Thymus (tissue), 11 donors: ENCODE measurements around the gene TMPRSS9. TPM values are rescaled to one million over a fixed set of nuclear protein-coding genes. Genes with fewer than 3 reads are reported as not detected.
"Not testable (repeated sequence)": the region's sequence is repeated elsewhere in the genome, so short reads cannot be mapped to it uniquely, and the experiment has no call there.

Source experiments
- DNase-seq, 9 donors: peaks; one replicate each; pipeline ENCODE4 v3.0.0-alpha.2; 2013; ENCODE audit warnings: low spot score in 9 of 9, low read depth in 6 of 9, missing footprints in 1 of 9
- H3K27ac ChIP-seq, 2 donors: one replicate each; pipeline ENCODE4 v1.5.1; 2013; ENCODE audit warnings: control low read depth in 1 of 2, low read depth in 1 of 2, low read length in 1 of 2, mild to moderate bottlenecking in 1 of 2, moderate library complexity in 1 of 2
- H3K27me3 ChIP-seq, 2 donors: one replicate each; pipeline ENCODE4 v1.5.1; 2013; ENCODE audit warnings: low read length in 1 of 2; ENCODE audit not compliant: control insufficient read depth in 2 of 2, insufficient read depth in 1 of 2
- H3K36me3 ChIP-seq, 2 donors: one replicate each; pipeline ENCODE4 v1.5.1; 2013; ENCODE audit warnings: low read length in 1 of 2, mild to moderate bottlenecking in 1 of 2, moderate library complexity in 1 of 2; ENCODE audit not compliant: control insufficient read depth in 2 of 2, insufficient read depth in 2 of 2
- H3K4me1 ChIP-seq, 2 donors: one replicate each; pipeline ENCODE4 v1.5.1; 2013; ENCODE audit warnings: low read length in 2 of 2; ENCODE audit not compliant: control insufficient read depth in 2 of 2, insufficient read depth in 2 of 2
- H3K4me3 ChIP-seq, 2 donors: one replicate each; pipeline ENCODE4 v1.5.1; 2013; ENCODE audit warnings: low read length in 2 of 2, control low read depth in 1 of 2, mild to moderate bottlenecking in 1 of 2
- H3K9me3 ChIP-seq, 2 donors: one replicate each; pipeline ENCODE4 v1.5.1; 2013; ENCODE audit warnings: low read length in 1 of 2, mild to moderate bottlenecking in 1 of 2; ENCODE audit not compliant: control insufficient read depth in 2 of 2, insufficient read depth in 1 of 2
- WGBS: extraction: QIAGEN DNeasy Blood & Tissue Kit; methylation state at CpG from one replicate; pipeline ENCODE4 v1.1.7; 2013; 5-methylcytosine and 5-hydroxymethylcytosine counted together
- polyA plus RNA-seq: library from polyadenylated mRNA; stranded (reverse); fragments of 200-250 nt; gene quantifications from one replicate; pipeline ENCODE4 v1.2.3, GENCODE V29; 2013
- total RNA-seq: library from RNA; stranded (reverse); fragments of 120-200 nt; gene quantifications from one replicate; pipeline ENCODE4 v1.2.4, GENCODE V29; 2013
- donor health status: healthy.

The TMPRSS9 gene
- total and polyA plus RNA-seq, 2 donors: 0.09 to 0.18 TPM

- not testable (repeated sequence) for H3K27me3 ChIP-seq, H3K4me3 ChIP-seq, H3K36me3 ChIP-seq, H3K9me3 ChIP-seq, H3K4me1 ChIP-seq, H3K27ac ChIP-seq, DNase-seq
- WGBS: 80% methylated on average over 8 of the region's 8 CpGs
These were observed 32.8 kb downstream of the TMPRSS9 start for GRCh38 chr19:2392899-2393298.

- Histone ChIP-seq H3K4me1 (no peaks in the 10 kb centered on the region), H3K27me3 (peaks cover 0 to 5% of the 10 kb centered on the region in 2 donors), H3K36me3 (no peaks in the 10 kb centered on the region), H3K4me3 (no peak overlapping the region), H3K27ac (no peak overlapping the region), H3K9me3 (no peaks in the 10 kb centered on the region)
- WGBS: 62% methylated on average over 8 of the region's 8 CpGs
- no peak for DNase-seq
These were observed 34.0 kb downstream of the TMPRSS9 start for GRCh38 chr19:2394054-2394441.

GRCh38 chr19:2394442-2395292 is 34.6 kb downstream of the TMPRSS9 start:
- Histone ChIP-seq H3K27me3 (peaks cover 0 to 4% of the 10 kb centered on the region in 2 donors), H3K4me3 (peak overlapping the region in 1 of 2 donors; percentile 17), H3K9me3 (no peaks in the 10 kb centered on the region), H3K4me1 (no peaks in the 10 kb centered on the region), H3K27ac (peak overlapping the region in 1 of 2 donors; percentile 25), H3K36me3 (no peaks in the 10 kb centered on the region)
- no peak for DNase-seq
- 51% methylated on average over 27 of the region's 27 CpGs for WGBS

GRCh38 chr19:2395293-2395829 is 35.3 kb downstream of the TMPRSS9 start:
- not testable (repeated sequence) for H3K27ac ChIP-seq, H3K4me1 ChIP-seq

GRCh38 chr19:2397173-2397572 is 37.1 kb downstream of the TMPRSS9 start:
- H3K4me1 ChIP-seq, H3K27ac ChIP-seq, H3K27me3 ChIP-seq, H3K9me3 ChIP-seq, DNase-seq, H3K36me3 ChIP-seq, H3K4me3 ChIP-seq: not testable (repeated sequence)
- 98% methylated on average over 7 of the region's 7 CpGs for WGBS

More at GRCh38 chr19:2395293-2395829, 35.3 kb downstream of the TMPRSS9 start:
- H3K4me3 ChIP-seq, DNase-seq, H3K36me3 ChIP-seq, H3K9me3 ChIP-seq, H3K27me3 ChIP-seq: not testable (repeated sequence)
- 97% methylated on average over 18 of the region's 18 CpGs for WGBS

- DNase-seq: no peak
- Histone ChIP-seq H3K27ac (no peak overlapping the region), H3K27me3 (peaks cover 0 to 2% of the 10 kb centered on the region in 2 donors), H3K4me1 (no peaks in the 10 kb centered on the region), H3K4me3 (no peak overlapping the region), H3K9me3 (no peaks in the 10 kb centered on the region), H3K36me3 (no peaks in the 10 kb centered on the region)
- WGBS: 97% methylated on average over 14 of the region's 14 CpGs
These were observed 38.8 kb downstream of the TMPRSS9 start for GRCh38 chr19:2398735-2399305.

- H3K27me3 ChIP-seq: peaks cover 0 to 2% of the 10 kb centered on the region in 2 donors
- H3K4me1 ChIP-seq: no peaks in the 10 kb centered on the region
- H3K36me3 ChIP-seq: no peaks in the 10 kb centered on the region
- H3K9me3 ChIP-seq: no peaks in the 10 kb centered on the region
- no peak overlapping the region for H3K4me3 ChIP-seq
- no peak overlapping the region for H3K27ac ChIP-seq
- WGBS: 98% methylated on average over 4 of the region's 4 CpGs
- no peak for DNase-seq
These were observed 39.5 kb downstream of the TMPRSS9 start for GRCh38 chr19:2399582-2399981.

- no peak for DNase-seq
- WGBS: 95% methylated on average over 25 of the region's 25 CpGs
- H3K27me3 ChIP-seq: peaks cover 0 to 3% of the 10 kb centered on the region in 2 donors
These were observed 48.2 kb downstream of the TMPRSS9 start for GRCh38 chr19:2408247-2408646.

GRCh38 chr19:2409352-2409912 is 49.4 kb downstream of the TMPRSS9 start:
- 95% methylated on average over 7 of the region's 7 CpGs for WGBS
- Histone ChIP-seq H3K27ac (no peak overlapping the region), H3K27me3 (peaks cover 0 to 3% of the 10 kb centered on the region in 2 donors), H3K36me3 (no peaks in the 10 kb centered on the region), H3K9me3 (peaks cover 0 to 13% of the 10 kb centered on the region in 2 donors), H3K4me1 (no peaks in the 10 kb centered on the region), H3K4me3 (no peak overlapping the region)
- no peak for DNase-seq

More at GRCh38 chr19:2408247-2408646, 48.2 kb downstream of the TMPRSS9 start:
- peaks cover 0 to 13% of the 10 kb centered on the region in 2 donors for H3K9me3 ChIP-seq
- no peaks in the 10 kb centered on the region for H3K4me1 ChIP-seq
- H3K36me3 ChIP-seq: no peaks in the 10 kb centered on the region
- H3K4me3 ChIP-seq: no peak overlapping the region
- no peak overlapping the region for H3K27ac ChIP-seq
